ENCODE data around the gene ZNRD2.
A peak's percentile ranks its signal among the peaks of the same experiment; 100 is the strongest.

The ZNRD2 gene

DNA sequence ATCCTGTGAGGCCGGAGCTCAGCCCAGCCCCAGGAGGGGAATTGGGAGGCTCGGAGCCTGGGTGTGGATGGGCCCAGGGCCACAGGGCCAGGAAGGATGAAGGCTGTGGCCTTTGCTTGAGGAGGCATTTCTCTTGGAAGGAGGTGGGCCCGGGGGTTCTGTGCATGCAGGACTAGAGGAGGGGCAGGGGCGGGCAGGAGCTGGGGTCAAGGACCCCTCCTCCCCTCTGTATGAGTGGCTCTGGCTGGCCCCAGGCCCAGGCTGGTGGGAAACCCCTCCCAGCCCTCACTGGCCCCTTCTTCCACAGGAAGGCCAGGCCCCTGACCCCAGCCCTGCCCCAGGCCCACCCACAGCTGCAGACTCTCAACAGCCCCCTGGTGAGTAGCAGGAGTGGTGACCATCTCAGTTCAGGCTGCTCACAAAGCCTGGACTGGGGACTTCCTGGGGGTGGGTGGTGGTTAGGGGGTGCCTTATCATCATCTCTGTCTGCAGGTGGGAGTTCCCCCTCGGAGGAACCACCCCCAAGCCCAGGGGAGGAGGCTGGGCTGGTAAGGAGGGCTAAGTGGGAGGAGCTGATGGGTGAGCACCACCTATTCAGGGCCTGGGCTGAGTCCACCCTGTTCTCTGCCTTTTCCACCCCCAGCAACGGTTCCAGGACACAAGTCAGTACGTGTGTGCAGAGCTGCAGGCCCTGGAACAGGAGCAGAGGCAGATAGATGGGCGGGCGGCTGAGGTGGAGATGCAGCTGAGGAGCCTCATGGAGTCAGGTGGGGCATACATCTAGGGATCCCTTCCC lies 19.4 kb downstream of the ZNRD2 start:
- DNase-seq: no peak

DNA sequence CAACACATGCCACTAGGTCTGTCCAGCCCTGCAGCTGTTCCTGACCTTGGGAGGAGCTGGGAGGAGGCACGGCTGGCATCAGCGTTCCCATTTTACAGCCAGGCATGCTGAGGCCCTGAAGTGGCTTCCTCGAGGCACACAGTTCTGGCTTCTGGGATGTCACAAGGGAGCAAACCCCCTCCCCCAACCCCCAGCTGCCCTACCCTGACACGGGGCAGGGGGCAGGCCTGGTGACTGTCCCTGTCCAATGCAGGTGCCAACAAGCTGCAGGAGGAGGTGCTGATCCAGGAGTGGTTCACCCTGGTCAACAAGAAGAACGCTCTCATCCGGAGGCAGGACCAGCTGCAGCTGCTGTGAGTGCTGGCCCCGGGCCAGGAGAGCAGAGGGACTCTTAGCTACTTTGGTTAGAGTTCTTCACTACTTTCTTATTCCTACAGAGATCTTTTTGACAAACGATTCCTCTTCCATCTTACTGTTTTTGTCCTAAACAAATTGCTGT lies 20.0 kb downstream of the ZNRD2 start:
- no peak for DNase-seq

DNA sequence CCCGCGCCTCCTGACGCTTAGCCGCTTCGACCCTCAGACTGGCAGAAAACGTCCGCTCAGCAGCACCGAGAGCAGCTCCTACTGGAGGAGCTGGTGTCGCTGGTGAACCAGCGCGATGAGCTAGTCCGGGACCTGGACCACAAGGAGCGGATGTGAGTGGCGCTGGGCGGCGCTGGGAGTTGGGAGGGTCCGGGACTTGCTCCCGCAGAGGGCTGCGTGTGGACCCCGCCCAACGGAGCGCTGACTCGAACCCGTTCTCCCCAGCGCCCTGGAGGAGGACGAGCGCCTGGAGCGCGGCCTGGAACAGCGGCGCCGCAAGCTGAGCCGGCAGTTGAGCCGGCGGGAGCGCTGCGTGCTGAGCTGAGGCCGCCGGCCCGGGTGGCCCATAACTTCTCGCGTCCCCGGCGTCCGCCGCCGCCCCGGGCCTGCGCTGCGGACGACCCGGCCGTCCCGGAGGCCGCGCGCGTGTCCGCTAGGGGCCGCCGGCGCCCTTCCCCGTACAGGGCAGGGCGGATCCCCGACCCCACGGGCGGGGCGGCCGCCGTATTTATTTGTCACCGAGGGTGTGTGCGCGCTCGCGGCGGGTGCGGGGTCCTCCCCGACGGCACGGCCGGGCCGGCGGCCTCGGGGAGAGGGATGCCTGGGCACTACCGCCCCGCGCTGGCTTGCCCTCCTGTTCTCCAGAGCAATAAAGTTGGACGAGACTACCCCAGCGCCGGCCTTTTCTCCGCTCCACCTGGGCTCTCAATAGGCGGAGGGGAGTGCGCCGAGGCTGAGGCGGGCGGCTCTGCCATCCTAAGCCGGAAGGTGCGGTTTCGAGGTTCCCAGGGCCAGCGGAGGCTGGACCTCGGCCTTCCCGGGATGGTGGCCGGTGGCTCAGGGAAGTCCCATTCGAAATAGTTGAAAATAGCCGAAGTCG lies 21.9 kb downstream of the ZNRD2 start:
- no peak for DNase-seq

DNA sequence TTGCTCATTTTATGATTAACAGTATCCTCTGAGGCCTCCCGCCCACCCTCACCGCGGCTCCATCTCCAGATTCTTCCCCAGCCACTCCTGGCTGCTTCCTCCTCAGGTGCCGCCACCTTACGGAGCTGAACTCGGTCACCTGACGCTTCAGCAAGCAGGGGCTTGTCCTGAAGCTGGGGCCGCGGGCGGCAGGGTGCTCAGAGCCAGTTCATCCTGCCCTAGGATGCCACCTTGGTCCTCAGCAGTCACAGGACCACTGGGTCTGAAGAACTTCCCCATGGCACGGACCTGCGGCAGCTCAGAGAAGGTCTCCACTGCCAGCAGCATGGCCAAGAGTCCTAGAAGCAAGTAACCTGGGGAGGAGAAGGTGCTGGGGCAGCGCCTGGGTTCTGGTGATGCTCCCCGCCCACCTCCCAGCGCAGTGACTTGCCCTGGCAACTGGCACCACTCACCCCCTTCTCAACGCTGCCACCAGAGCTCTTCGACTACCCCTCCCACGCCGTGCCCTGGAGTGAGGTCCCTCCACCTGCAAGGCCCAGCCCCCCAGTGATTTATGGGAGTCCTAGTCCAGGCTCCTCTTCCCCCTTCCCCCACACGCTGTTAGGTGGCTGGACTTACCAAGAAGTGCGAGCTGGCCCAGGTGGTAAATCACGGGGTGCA lies 22.7 kb downstream of the ZNRD2 start:
- no peak for DNase-seq

DNA sequence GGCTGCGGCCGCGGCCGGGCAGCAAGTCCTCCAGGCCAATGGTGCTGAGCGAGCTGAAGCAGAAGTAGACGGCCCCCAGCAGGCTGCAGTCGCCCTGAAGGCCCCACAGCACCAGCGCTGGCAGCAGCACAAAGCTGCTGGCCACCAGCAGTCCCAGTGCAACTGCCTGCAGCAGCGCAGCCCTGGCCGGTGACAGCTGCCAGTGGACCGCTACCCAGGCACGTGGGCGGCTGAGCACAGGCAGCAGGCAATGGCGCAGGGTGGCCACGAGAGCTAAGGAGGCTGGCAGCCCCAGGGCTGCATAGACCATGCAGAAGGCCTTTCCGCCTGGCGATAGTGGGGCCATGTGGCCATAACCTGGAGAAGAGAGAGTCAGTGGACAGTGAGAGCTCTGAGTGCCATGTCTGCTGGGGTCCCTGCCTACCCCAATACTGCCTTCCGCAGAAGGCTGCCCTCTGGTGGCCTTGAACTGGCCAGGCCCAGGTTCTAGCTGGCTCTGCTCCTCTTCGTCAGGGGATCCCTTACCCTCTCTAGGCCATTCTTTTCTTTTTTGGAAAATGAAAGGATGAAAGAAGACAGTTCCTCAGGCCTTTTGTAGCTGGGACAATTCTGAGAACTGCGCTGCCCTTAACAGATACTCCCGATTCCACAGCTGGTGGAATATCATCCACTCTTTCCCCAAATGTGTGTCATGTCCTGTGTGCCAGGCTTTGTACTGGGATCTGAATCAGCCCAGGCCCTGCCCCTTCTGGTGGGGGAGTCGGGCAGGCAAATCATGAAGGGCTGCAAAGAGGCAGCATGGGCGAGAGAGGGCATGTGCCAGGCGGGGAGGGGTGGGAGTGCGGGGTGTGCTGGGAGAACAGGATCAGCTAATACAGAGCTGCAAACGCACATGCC lies 23.5 kb downstream of the ZNRD2 start:
- peak; percentile 50 for DNase-seq

DNA sequence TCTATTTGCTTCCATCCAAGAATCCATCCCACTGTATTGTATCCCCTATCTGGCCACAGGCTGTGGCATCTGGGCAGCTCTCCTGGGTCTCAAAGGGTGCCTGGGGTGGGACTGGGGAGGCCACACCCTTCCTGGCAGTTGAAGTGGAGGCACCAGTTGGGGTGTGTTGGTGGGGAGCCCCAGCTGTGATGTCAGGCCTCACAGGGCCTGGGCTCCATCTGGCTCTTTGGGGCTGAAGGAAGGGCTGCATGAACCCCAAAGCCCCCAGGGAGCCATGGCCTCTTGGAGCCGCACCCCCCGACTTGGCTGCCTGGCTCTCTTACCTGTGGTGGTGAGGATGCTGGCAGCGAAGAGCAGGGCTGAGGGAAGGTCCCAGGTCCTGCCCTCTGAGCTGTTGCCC lies 24.9 kb downstream of the ZNRD2 start:
- DNase-seq: no peak

DNA sequence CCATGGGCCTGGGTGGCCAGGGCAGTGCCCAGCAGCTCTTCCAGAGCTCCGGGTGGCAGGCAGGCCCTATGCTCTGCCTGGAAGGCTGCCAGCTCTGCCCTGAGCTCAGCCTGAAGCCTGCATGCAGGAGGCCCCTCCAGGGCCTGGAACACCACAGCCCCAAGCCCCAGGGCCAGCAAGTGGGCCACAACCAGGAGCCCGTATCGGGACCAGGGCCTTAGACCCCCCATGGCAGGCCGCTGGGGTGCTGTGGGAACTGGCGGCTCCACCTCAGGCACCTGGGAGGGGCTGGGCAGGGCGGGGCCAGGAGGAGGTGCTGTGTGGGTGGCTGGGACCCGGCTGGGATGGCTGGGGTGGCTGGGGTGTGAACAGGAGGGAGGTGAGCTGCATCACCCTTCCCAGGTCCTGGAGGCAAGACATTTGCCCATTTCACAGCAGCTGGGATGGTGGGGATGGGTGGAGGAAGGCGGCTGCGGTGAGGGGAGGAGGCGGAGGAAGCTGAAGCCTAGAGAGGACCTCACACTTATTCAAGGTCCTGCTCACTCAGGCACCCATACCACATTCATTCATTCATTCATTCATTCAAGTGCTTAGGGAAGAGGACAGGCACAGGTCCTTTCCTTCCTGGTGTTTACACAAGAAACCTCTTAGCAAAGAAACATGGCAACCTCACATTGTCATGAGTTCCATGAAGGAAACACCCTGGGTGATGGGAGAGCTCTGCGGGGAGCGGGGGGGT lies 25.4 kb downstream of the ZNRD2 start, which contains the start of gene KCNK7:
TSS of gene KCNK7 (minus strand) at position 258 of the 739 bp plus-strand sequence. CDS start at position 230, 28 bp downstream.
- DNase-seq: no peak

DNA sequence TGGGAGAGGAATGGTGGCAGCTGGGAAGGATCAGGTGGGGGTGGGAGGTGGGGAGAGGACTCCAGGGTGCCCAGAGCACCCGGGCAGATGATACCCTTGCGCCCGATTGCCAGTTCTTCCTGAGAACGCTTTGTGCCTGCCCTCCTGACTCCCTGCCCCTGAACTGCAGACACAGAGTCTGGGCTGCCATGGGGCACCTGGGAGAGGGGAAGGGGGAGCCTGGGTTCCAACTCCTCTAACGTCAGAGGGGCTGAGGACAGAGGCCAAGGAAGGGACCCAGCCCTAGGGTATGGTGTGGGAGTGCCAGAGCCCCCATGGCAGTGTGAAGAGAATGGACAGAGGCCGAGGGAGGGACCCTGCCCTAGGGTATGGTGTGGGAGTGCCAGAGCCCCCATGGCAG lies 26.2 kb downstream of the ZNRD2 start:
- no peak for DNase-seq

DNA sequence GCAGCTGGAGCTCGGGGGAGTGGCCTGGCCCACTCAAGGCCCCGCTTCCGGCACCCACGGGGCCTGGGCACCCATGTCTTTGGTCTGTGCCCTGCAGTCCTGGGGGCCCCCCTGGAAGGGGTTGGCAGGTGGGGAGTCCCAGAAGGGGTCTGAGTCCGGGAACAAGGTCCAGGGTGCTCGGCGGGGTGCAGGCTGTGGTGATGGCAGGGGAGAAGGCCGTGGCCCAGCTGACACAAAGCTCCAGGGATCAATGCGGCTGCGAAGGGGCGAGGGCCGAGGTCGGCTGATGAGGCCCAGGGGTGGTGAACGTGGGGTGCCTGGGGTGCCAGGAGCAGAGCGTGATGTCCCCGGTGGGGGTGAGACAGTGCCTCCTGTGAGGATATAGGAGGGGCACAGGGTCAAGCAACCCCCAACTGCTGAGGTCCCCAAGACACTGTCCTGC lies 28.0 kb downstream of the ZNRD2 start:
- no peak for DNase-seq

DNA sequence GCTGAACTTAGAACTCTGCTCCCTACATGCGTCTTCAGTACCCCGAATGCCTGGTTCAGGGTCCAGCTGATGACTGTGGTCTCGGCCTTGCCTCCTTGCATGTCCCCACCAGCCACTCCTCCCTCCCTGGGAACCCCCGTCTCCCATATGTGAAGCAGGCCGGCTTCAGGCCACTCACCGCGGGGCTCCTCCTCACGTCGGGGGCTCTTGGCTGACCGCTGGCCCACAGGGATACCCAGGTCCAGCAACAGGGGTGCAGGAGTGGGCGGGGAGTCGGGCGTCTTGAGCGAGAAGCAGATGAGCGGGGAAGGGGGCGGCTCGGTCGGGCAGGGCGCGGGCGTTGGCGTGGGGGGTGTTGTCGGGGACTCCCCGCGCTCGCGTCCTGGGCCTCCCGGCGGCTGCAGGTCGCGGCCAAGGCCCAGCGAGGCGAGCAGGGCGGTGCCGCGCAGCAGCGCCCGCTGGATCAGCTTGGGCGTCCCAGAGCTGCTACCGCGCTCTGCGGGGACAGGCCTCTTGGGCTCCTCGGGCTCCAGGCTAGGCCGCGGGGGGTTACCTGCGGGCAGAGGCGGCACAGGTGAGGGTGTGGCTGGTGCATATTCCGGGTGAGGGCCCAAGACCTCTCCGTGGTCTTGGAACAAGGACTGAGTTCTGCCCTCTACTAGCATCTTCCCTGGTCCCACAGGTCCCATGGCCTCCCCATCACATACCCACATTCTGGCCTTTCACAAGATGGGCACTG lies 29.1 kb downstream of the ZNRD2 start:
- no peak for DNase-seq

DNA sequence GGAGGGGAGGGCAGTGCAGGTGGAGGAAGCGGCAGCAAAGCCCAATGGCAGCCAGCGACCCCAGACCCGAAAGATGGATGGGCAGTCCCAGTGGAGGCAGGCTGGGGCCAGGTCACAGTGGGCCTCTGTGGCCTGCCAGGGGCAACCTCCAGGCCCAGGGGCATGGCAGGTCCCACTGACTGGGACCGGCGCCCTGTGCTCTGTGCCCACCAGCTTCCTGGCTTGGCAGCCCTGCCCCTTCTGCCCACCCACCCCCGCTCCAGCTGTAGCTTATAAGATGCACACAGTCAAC lies 29.6 kb downstream of the ZNRD2 start:
- no peak for DNase-seq

DNA sequence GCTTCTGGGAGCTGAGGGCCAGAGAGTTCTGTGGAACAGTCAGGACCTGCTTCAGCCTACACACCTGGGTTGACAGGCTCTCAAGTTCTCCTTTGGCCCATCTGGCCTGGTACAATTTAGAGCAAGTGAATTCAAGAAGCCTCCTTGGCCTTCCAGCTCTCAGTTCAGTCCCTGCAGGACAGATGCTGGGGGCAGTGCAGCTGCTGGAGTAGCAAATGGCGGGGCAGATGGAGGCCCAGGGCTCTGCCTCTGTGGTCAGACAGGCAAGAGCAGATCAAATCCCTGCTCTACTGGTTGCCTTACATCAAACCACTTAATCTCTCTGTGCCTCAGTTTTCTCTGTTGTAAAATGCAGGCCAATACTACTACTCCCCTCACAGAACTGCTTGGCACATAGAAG lies 34.0 kb downstream of the ZNRD2 start:
- DNase-seq: no peak

DNA sequence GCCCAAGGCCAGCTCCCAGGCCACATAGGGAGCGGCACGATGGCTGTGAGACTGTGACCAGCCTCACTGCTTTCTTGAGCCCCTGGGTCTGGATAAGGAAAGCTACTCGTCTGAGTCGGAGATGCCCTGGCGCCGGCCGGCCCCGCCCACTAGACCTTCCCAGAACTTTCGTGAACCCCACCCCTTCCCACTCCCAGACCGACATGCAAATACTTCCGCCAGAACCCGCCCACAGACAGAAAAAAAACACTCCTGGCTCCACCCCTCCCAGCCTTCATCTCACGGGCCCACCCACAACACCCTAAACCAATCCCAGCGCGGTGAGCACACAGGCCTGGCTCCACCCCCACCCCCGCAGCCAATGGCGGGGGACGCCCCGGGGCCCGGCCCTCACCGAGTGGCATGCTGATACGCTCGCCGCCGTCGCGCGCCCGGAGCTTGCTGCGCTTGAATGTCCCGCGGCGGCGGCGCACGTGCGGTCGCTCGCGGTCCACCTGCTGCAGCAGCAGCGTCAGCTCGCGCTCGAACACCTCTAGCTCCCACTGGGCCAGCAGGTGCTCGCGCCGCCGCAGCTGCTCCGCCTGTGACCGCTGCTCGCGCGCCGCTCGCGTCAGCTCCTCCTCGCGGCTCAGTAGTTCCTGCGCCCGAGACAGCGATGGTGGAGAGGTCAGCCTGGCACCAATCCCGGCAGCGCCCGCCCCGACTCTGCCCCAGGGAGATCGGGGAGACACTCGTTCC lies 36.8 kb downstream of the ZNRD2 start:
- no peak for DNase-seq

DNA sequence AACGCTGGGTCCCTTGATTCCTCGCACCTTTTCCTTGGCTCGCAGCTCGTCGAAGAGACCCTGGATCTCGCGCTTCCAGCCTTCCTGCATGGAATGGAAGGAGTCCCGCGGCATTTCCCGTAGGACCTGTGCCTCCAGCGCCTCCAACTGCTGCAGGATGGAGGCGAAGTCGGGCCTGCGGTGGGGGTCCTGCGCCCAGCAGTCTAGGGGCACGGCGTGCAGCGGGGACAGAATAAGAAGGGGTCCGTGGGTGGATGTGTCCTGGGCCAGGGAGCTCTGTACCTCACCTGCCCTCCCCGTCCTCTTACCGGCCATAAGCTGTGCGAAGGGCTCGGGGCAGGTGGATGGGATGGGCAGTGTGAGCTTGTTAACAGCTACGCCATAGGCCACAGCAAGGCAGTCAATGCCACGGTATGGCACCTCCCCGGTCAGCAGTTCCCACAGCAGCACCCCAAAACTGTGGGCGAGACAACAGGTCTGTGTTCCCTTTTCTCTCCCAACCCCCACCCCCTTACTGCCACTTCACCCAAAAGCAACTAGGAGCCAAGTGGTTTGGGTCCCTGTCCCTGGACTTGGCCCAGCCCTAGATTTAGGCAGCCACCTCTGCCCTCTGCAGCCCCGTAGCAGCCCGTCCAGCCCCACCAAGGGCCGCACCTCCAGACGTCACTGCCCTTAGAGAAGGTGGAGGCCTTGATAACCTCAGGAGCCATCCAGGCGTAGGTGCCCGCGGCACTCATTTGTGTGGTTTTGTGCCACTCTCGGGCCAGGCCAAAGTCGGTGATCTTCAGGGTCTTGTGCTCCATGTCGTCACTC lies 37.5 kb downstream of the ZNRD2 start:
- no peak for DNase-seq

DNA sequence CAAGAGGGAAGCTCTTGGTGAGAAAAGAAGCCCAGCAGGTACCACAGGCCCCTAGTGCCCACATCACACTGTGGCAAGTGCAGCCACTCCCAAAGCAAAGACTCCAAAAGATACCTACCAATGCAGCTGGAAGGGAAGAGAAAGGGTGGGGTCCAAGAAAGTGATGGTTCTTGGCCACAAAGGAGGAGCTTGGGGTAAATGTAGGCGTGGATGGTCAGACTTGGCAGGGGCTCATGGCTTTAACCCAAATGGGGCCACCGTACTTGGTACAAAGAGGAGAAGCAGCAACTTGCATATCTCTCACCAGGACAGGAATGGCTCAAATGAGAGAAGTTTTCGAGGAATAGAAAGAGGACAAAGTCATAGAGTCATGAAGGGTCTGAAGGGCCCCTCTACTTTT lies 39.0 kb downstream of the ZNRD2 start:
- DNase-seq: no peak

DNA sequence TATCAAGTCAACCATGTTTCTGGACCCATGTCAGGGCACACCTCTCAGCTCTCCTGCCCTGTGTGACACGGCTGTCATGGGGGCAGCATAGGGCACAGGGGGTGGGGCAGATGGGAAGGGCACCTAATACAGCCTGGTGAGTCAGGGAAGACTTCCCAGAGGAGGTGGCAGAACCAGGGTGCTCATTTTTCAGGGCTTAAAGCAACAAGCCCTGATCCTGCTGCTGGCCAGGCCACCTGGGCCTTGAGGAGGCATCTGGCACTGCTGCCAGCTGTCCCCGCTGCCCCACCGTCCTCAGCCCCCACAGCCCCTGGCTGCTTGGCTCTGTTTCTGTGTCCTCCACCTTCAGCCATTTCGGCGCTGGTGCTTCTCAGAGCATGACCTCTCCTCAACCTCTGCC lies 39.4 kb downstream of the ZNRD2 start:
- no peak for DNase-seq

DNA sequence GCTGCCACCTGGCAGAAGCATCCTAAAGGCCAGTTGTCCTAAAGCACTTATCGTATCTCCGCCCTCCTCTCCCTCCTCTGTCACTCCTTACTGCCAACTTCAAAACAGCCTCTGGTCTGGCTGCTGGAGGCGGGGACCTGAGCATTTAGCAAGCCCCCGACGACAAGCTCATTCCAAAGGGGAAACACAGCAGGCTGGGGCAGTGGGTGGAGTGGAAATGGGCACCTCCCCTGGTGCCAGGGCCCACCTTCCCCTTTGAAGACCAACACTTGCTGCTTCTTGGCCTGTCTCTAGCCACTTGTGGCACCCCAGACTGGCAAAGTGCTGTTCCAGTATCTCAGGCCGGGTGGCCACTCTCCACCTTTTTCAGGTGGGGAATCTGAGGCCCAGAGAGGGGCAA lies 40.1 kb downstream of the ZNRD2 start:
- DNase-seq: no peak

DNA sequence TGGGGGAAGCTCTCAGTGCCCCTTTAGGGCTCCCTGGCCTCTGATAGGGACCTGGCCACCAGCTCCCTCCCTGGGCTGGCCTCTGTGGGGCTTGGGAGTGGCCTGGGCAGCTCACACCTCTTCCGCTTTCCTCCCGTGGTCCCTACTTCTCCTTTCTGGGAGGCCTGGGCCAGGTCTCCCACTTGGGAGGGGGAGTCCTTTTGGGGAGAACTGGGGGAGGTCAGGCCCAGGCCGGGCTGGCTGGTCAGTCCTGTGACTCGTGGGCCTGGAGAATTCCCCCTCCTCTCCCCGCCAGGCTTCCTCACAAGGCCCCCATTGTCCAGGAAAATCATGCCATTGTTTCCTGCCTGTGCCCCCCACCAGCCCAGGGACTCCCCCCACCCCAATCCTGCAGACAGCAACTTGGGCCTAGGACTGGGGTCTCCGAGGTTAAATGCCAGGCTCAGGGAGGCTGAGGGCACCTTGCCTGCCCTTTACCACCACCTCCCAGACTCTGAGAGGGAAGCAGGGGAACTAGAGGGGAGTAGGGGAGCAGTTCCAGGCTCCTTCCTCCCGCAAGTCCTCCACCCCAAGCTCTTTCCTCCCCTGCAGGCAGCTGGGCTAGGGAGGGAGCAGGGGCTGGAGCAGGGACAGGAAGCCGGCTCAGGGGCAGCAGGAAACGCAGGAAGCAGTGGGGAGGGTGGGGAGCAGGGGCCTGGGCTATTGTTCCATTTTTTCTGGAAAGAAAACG lies 40.9 kb downstream of the ZNRD2 start:
- no peak for DNase-seq

All from stimulated activated CD4-positive, alpha-beta T cell treated with anti-CD3 and anti-CD28 coated beads, Interleukin-4, amount 100 ng/mL, for 1 hour (primary cell).